ENCODE data around the gene OR13J1.

OR13J1 gene

DNA sequence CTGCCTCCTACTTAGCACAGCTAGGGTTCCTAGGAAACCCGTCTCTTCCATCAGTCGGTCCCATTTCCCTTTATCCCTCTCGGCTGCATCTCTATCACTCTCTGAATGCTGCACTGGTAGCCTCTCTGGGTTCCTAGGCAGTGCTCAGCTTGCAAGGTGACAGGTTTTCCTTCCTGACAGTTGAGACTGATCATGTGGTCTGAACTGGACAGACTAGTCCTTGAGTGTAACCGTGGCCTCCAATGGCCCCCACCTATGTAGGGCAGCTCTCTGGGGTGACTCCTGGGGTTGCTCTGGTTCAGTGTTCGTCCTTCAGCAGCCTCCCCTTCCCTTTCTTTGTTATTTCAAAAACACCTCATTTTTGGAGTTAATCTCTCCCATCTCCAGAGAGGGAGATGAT is 37.4 kb downstream of the OR13J1 start:
- no peak for DNase-seq (ENCODE audit: low spot score)

DNA sequence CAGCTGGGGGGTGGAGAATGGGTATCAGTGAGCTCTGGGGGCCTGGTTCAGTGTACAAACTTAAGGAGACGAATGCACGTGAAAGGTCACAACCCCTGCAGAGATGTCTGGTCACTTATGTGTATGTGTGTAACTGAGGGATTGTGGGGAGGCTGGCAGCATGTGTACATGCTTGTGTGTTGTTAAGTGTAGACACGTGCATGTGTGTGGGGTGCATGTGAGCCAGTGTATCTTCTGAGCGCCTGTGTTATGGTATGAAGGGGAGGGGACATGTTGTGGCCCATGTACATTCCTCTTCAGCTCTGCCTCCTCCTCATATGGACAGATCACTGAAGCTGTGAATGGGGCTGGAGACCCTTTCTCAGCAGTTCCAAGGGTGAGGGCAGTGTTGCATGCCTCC is 39.2 kb downstream of the OR13J1 start:
- no peak for DNase-seq (ENCODE audit: low spot score)

DNA sequence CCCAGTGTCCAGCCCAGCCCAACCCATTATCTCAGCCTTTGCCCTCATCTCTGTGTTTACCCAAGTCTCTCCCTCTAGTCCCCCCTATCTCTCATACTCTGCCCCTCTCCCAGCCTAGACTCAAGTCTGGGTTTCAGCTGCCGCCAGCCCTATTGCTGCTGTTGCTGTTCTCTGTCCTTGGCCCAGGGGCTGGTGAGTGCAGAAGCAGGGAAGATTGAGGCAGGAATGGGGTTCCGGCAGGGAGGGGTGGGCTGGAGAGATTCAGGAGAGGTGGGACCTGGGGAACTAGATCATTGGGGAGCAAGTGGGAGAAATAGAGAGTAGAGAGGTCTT is 40.5 kb downstream of the OR13J1 start:
- DNase-seq (ENCODE audit: low spot score), result no peak

DNA sequence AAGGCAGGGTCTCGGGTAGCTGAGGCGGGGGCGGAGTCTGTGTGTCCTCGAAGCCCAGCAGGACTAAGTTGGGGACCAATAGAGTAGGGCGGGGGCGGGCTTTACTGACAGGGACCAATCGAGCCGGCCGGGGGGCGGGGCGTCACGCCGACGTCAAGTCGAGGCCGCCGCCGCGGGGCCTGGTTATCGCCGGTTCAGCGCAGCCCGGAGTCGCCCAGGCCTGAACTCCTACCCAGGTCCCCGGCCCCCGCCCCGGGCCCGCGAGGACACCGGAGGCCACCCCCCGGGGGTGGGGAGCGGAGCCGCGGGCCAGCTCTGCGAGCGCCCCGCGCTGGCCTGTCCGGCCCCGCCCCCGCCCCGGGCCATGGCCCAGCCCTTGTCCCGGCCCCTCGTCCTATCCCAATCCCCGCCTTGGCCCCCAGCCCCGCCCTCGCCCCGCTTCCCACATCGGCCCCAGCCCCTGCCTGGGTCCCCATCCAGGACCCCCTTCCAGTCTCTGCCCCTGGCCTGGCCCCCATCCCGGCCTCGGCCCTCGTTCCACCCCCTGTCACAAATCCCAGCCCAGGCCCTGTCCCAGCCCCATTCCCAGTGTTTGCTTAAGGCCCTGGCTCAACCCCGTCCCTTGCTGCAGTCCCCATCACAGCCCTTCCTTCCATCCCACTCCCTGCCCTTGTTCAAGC is 41.0 kb downstream of the OR13J1 start, which contains the start of gene TMEM8B:
TSS of gene TMEM8B (plus strand) at position 145 of the 680 bp plus-strand sequence. CDS start at position 365, 220 bp downstream.
- peak; percentile 90 for DNase-seq (ENCODE audit: low spot score)

DNA sequence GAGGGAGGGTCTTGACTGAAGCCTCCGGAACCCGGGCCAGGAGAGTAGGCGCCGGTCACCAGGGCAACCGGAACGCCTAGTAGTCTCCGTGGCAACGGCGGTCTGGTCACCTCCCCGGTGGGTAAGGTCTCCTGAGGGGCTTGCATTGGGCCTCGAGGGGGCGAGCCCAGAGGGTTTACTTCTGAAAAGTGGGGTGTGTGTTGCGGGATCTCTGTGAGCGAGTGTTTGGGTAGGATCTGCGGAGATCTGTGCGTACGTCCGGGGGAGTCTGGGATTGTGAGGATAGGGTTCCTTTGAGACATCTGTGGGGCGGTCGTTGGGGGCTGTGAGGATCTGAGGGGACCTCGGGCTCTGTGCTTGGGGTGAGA is 41.5 kb downstream of the OR13J1 start, which contains the start of gene FAM221B:
TSS of gene FAM221B (minus strand) at position 17 of the 368 bp plus-strand sequence. CDS start 2,571 bp downstream, outside the sequence.
- no peak for DNase-seq (ENCODE audit: low spot score)

DNA sequence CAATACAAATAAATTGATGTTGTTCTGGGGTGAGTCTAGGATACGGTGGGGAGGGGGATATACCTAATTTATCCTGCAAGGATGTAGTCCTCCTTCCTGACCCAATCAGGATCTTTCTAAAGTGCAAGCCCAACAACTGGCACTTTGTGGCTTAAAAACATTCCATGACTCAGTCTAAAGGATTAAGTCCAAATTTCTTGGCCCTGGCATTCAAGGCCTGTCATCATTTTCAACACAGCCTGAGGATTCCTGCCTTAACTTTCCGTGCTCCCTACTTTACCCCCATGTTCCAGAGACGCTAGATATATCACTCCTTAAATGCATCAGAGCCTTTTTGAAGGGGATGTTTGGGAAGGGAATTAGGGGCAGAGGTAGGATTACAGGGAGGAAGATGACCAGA is 42.7 kb downstream of the OR13J1 start:
- no peak for DNase-seq (ENCODE audit: low spot score)

DNA sequence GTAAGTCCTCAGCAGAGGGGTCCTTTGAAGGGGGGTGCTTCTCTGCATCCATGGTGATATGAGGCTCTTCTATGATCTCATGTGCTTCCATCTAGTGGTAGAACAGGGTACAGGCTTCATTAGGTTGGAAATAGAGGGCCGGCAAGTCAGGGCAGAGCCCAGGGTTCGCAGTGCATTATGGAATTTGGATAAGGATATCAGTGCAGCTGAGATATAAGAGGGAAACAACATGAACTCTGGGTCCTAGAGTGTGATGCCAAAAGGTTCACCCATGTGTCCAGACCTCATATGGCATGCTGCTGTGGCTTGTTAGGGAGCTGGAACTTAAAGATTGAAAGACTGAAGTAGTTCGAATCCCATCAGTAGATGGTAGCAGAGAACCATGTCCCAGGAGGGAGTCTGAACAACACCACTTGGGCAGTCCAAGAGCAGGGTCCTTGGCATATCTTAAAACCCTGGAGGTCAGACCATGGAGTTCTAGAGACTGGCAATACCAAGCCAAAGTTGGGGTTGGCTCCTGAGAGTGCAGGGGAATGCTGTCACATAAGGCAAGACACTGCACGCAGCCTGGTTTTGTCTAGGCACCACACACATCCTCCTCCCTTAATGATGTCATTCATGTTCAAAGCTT is 44.0 kb downstream of the OR13J1 start:
- peak; percentile 48 for DNase-seq (ENCODE audit: low spot score)

DNA sequence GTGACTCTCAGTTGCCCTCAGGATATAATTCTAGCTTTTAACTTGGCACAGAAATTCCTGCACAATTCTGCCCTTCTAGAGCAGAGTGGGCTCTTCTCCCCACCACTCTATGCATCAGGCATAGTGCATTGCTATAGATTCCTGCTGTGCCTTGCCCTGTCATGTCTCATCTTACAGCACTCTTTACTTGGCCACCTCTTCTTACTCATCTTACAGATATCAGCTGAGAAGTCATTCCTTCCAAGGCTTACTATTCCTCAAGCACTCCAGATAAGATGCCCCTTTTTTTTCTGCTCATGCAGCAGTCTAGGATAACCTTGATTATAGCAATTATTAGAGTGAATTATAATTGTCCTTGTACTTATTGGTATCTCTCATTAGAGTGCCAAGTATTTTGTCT is 47.3 kb downstream of the OR13J1 start:
- no peak for DNase-seq (ENCODE audit: low spot score)

DNA sequence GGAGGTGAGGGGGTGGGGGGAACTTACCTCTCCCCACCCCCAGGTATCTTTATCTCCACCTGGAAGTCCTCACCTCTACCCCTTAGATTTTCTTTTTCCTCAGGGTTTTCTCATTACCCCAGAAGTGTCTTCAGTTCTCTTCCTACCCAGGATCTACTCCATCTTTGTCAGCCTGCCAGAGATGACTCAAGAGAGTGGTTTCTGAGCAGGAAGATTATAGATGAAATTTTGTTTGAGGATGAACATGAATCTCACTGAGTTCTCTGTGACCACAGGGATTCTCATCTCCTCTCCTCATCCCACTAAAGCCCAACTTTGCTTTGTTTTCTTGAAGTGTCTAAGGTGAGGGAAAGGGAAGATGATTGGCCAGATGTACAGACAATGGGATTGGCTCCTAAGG is 50.1 kb downstream of the OR13J1 start:
- DNase-seq (ENCODE audit: low spot score), result no peak
